HG03108 (cell line): ENCODE data around the gene FMNL2.
A peak's percentile ranks its signal among the peaks of the same experiment; 100 is the strongest.

Experiments used
- ATAC-seq: cut with Tn5 transposase; IDR thresholded peaks from one replicate; pipeline ENCODE4 v1.9.1; 2021; ENCODE audit warnings: moderate library complexity; ENCODE audit not compliant: unreplicated experiment

The FMNL2 gene

DNA sequence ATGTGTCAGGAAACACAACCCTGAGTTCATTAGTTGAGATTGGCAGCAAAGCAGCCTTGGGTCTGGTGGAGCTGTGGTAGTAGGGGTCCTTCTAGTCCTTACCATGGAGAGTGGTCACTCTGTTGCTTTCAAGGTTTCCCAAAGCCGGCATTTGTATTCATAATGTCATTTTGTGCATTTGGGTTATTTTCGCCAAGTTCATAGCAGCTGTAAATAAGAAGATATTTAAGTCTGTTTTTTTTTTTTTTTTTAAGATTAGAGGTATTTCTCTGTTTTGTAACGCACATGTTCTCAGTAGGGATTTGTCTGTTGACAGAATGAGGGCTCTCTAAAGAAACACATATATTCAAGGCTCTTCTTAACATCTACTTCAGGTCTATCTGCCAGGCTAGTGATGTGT, 268.2 kb downstream of the FMNL2 start:
- ATAC-seq: no peak

DNA sequence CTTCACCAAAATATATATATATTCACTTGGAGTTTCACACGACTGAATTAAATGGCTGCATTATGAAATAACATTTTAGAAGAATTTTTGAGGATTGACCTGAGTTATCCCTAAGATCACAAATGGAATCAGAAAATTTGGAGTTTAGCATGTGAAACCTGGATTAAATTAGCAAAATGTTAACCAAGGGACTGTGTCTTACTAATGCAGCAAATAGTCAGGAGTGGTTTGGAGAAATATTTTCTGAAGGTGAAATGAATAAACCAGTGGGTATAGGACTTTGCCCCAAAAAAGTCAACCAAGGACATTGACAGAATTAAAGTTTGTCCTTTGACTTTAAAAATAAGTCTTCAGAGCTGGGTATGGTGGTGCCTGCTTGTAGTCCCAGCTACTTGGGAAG, 271.1 kb downstream of the FMNL2 start:
- no peak for ATAC-seq

DNA sequence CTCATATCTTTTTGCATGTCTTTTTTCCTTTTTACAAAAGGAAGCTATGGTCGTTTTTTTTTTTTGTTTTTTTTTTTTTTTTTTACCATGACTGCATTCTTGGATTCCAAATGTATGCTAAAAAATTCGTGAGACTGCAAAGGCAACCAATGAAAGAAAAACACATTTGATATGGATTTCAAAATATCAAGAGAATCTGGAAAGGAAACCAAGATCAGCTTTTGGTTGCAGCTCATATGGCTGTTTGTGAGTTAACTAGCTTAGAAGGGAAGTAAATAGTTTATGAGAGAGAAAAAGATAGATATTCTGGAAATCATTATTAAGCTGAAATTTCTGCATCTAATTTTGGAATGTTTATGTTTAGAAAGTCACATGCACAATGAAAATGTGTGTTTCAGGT, 272.0 kb downstream of the FMNL2 start:
- ATAC-seq: no peak

DNA sequence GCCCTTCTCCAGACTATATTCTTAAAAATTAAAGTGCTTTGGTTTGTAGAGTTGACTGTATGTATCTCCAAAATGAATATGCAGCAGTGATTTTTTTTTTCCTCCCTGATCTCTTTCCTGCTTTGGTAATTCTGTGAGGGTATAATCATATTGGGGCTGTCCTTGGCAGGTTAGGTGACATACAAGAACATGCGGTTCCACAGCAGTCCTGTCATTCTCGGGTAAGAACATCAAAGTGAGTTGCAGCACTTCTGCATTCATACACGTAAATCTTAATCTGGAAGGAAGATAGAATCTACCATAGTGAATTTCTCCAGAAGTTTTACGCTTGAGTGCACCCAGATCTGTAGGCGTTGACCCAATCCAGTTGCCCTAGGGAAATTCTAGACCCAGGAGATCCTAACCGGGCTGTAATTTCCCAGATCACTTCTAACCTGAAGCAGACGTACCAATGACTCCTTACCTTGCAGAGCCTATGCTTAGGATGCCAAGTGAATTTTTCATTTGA, 272.9 kb downstream of the FMNL2 start:
- ATAC-seq: no peak

DNA sequence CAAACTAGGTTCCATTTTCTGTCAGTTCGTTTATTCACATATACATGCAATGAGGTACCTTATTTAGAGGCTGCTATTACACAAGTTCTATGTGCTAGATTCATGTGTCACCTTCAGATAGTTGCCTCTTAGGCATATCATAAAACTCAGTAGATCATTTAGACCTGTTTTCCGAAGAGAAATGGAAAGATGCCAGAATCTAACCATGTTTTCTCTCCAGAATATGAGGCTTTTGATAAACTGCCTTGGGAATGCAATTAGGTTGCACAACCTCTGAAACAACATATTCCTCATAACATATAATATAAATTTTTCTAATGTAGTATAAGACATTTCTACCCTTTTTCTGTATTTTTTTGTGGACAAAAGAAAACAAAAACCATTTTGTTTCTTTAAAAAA, 274.2 kb downstream of the FMNL2 start:
- no peak for ATAC-seq

DNA sequence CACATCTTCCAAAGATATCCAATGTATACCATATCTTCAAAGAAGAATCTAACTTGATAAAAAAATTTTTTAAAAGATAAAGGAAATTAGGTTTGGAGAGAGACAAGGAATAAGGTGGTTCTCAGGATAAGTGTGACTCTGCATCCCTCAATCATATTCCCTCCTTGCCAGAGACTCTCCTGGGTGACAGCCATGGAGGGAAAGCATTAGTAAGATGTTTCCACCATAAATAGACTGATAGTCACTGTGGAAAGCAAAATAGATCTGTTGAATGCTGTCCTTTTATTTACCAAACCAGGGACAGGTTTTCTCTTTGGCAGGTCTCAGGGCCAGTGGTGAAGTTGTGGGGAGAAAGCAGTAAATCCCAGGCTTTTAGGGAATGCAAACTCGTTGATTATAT, 274.7 kb downstream of the FMNL2 start:
- no peak for ATAC-seq

DNA sequence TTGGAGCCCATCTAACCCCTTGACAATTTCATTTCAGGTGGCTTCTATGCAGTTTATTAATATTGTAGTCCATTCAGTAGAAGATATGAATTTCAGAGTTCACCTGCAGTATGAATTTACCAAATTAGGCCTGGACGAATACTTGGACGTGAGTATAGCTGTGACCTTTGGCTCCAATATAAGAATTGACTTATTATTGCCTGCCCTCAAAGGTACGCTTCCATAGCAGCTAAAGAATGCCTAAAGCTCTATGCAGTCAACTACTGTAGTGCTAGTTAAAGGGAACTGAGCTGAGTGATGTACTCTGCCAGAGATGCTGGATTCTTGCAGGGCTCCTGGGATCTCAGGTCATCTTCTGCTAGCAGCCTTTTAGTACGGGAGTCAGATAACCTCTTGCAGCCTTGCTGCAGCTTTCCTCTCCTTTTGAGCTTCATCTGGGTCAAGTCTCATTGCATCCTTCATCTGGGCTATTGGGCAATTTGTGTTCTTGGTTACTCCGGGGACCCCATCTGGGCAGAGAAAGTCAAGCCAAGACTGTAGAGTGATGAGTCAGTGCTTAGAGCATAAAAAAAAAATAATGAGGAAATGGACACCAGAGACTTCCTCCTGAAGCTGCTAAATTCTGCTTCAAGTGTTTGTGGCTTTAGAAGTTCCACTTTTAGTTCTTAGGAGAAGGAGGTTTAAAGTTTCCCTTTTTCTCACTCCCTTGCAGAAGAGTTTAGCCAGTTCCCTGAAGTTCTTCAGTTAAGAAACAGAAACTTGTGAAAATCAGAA, 276.7 kb downstream of the FMNL2 start:
- ATAC-seq: peak; percentile 86

DNA sequence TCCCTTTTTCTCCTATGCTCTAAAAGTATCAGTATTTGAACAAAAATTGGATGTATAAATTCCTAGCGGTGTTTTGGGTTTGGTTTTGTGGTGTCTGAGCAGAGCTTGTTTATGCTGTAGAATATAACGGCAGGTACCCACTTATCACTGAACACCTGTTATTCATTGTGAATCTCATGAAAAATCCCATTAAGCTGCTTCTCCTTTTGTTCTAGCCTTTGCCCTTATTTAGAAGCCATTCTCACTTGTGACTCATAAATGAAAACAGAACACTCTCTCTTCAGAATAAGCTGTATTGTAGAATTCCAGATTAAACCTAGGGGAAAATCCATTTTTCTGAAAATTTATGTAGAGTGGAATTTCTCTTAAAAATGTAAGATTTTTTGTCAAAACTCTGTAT, 278.3 kb downstream of the FMNL2 start:
- ATAC-seq: no peak

DNA sequence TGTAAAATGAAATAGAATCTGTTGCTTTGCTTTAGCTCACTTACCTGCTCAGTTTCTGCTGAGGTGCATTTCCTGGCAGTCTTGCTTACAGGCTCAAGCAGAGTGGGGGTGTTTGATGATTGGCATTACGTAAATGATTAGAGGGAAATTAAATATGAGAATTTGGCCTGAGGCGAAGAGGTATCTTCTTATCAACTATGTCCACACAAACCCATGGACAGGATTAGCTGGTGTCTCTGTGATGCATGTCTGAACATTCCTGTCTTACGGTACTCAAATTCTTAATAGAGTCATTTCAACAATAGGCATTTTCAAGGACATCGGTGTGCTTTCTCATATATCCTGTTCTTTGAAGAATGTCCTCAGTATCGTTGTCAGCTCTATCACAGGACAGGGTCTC, 280.2 kb downstream of the FMNL2 start:
- ATAC-seq: no peak

DNA sequence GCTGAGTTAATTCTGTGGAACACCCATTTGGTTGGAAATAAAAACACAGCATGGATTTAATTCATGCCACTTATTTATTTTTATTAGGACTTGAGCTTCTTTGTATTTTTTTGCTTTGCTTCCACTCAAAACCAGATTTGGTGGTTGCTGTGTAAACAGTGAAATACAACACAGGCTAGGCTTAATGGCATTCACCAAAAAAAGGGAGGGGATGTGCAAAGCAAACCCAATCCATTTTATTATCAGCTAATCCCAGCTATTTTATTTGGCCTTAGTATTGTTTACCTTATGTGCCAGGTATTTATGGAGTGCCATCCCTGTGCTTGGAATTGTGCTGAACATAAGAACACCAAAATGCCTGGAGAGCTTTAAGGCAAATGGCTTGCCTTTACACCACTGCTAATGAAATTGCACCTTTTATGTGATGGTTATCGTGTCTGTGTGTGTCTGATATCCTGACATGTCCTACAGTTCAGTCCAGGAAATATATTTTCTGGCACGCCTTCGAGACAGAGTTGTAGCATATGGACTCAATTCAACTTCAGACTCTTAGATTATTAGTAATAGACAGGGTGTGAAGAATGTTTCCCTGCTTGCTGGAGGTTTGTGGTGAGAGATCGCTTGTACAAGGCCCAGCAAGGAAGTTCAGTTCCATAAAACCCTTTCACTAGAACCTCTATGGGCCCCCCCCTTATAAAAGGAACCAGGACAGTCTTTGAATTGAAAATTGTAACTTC, 282.6 kb downstream of the FMNL2 start:
- no peak for ATAC-seq

DNA sequence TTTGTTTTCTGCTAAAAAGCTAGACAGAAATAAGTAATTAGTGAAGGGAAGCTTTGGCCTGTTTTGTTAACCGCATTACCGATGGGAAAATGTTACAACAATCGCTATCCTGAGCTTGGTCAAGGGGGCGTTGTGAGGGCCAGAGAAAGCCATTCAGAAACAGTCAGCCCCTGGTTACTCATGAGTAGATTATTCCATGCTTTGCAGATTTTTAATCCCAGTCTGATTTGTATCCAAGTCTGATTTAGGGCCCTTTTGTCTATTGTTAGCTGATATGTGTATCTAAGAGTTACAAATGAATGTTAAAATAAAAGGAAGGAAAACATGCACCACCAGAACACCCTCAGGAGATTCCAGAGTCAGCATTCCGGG, 283.2 kb downstream of the FMNL2 start:
- no peak for ATAC-seq

DNA sequence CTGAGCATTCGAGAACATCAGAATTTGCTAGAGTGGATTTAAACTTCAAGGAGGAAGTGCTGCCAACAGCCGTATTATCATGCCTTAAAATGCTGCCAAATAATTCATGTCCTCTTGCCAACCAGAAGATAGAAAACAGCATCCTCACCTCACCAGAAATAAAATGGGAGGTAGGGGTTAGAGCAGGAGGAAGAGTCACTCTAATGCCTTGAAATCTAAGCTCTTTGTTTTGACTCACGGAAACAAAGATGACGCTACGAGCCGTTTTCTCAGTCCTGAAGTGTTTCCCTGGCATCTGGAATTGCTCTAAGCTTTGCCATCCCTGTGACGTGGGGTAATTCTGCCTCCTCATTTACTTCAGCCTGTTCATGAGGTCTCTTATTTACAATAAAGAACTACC, 285.2 kb downstream of the FMNL2 start:
- no peak for ATAC-seq

DNA sequence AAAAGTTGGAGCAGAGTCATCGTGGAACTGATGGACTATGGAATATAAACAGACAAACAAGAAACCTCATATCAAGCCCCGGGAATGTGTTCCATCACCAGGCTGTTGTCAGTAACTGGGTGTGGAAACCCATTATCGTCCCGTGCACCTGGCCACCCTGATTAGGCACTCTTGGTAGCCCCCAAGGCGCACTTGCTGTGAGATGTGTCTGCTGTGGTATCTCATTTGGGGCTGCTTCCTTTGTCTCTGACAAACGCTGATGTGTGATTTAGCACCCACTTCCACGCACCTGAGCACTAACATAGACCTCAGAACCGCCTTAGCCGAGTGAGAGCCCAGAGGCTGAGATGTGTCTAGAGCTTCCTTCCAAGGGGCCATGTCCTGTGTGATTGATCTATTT, 286.0 kb downstream of the FMNL2 start:
- ATAC-seq: no peak

DNA sequence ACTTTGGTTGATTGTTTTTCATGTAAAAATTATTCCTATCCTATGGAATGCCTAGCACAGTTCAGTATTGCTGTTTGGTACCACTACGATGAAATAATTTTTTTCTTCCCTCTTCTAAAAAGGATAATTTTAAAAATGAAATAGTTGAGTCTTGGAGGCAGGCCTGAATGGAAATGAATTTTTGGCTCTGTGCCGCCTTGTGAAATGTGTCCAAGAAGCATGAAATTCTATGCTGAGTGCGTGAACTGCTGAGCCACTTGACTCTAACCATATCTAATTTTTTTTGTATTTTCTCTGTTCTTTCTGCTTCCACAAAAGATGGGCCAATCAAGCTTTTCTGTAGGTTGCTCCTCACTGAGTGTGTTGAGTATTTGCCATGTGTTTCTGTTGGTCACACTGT, 287.2 kb downstream of the FMNL2 start:
- ATAC-seq: no peak

DNA sequence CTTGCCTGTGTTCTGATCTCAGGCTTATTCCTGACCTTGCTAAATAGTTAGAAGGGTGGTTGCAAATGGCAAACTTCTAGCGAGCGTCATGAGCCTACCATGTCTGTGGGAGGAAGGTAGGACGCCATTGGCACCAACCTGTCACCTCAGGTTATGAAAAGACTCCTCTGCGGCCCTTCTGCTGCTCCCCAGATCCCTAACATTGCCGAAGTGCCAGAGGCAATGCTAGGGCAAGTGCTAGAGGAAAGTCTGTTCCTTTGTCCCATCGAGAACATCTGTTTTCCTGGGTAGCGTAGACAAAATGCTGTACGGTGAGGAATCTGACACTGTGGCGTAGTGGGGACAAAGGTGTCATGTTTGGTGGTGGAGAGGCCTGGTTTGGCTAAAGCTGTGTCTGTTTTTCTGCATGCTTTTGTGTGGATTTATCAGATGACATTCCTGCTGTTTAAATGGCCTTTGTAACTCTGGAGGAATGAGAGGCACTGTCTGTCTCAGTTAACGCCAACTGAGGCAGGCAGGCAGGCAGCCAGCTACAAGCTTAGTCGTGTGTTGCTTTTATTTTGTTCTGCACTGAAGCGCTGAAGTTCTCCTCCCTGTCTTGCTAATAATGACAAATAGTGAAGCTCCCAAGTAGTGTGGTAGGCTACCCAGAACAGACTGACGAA, 288.2 kb downstream of the FMNL2 start:
- ATAC-seq: no peak

DNA sequence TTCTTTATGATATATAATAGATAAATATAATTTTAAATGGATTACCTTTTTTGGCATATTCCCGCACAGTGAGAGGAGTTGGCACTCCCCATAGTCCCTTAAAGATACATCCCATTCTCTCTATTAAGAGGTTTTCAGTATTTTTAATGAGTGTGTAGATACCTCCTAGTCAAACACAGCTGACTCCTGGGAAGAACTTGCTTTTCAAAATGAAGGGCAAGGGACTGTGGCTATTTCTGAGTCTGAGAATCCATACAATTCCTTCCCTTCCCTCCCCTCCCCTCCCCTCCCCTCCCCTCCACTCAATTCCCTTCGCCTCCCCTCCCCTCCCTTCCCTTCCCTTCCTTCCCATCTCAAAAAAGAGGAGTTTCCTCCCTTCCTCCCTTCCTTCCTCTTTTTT, 288.8 kb downstream of the FMNL2 start:
- ATAC-seq: no peak

DNA sequence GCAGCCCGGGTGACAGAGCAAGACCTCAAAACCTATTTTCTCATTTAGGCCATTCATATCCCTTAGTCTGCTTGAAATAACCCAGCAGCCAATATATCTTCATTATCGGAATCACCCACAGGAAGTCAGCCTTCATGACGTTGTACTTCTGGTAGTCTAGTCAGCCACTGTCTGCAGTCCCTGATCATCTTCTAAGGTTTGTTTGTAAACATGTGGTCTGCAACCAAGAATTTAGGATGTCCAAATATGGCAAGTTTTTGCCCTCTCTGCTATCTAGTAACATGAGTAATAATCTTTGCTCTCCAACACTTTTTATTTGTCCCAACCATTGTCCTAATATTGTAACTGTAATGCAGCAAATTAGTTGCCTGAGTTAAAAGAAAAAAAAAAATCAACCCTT, 289.8 kb downstream of the FMNL2 start:
- ATAC-seq: no peak

DNA sequence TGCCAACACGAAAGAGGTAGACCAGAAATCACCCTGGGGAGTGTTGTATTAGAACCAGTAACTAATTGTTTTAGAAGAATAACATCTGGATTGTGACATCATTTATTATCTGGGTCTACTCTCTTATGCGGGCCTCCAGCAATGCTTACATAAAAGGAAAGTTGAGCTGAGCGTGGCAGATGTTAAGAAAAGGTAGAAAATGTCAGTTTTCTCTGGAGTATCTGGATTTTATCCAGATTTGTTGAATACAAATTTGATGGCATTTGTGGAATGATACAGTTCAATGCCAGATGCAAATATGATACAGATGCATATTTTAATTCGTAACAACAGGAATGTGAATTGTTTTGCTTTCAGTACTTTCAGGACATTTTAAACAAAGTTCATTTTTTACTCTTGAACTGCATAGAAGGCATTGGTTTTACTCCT, 292.0 kb downstream of the FMNL2 start:
- no peak for ATAC-seq

DNA sequence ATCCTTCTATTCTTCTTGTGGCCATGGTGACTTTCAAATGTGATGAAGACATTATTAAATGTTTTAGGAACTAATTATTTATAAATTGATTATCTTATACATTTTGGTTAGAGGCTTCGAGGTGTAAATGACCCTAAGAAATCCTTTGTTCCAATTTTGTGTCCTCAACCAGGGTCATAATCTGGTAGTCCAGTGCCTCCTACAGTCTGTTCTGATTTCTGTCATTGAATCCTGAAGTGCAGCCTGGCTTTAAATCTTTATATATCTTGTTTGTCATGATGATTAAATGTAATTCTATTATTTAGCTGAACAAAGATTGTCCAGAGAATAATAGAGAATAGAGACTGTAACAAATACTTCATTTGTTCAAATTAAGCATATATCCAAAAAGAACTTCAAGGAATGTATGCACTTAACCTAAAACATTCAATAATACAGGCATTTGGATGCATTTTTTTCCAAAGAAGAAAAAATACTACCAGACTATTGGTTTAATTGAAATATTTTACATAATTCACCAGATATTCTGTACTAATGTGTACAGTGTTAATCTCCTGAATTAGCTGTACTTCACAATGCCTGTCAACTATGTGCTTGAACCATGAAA, 292.5 kb downstream of the FMNL2 start:
- ATAC-seq: no peak

DNA sequence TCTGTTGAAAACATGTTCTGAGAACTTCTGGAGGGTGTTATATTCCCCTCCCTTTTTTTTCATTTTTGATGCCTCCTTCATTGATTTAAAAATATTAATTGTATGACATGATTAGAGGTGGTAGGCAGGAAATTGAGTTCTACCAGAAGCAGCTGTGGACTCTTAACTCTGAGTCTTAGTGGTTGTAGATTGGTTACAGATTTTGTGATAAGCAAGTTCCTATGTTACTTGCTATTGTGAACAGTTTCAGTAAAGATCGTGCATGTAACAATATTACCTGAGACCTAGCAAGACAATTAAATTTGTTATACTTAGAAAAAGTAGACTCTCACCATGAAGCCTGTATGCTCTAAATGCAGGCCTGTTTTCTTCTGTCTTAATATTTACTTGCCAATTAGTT, 294.2 kb downstream of the FMNL2 start:
- ATAC-seq: no peak

DNA sequence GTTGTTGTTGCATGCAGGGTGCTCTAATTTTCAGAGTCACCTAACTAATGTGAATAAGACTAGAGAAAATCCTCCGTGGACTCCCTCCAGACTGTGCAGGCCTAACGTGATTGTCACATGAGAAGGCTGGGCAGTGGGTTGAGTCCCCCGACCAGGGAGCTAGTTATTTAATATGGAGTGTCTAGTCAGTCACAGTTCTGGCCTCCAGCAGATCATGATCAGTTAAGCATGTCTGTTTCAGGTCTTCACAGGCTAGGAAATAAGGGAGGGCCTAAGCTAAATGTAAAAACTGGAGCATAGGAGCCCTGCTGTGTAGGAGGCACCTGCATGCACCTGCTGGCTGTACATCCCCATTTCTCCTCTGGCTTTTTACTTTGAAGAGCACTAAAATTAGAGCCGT, 295.5 kb downstream of the FMNL2 start:
- no peak for ATAC-seq

DNA sequence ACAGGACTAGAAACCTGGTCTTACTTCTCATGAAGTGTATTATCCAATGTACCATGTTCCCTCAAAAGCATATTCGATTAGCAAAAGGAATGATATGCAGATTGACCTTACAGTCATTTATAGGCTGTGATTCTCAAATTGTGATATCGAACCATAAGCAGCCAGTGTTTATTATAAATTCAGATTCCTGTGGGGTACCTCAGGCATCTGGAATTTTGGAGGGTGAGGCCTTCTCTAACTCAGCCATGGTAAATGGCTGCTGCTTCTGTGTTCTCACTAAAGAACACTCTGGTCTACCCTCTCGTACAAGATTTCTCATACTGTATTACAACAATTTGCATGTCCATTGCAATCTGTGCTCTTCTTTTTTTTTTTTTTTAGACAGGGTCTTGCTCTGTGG, 297.8 kb downstream of the FMNL2 start:
- ATAC-seq: no peak
